H9 (cell line): ENCODE measurements around the gene CCDC137. TPM values are rescaled to one million over a fixed set of nuclear protein-coding genes. Genes with fewer than 3 reads are reported as not detected.
A peak's percentile ranks its signal among the peaks of the same experiment; 100 is the strongest.

Experiments used
- DNase-seq: peaks from one replicate; pipeline ENCODE4 v3.0.0-alpha.2; 2017
- H2AFZ ChIP-seq: one replicate; pipeline ENCODE4 v1.6.1; 2013; ENCODE audit warnings: mild to moderate bottlenecking, low read length, control low read depth, moderate library complexity
- H2AK5ac ChIP-seq: 2 replicates; pipeline ENCODE4 v1.6.1; 2013; ENCODE audit warnings: low read length, control low read depth, mixed read lengths; ENCODE audit not compliant: insufficient read length
- H2BK120ac ChIP-seq: one replicate; pipeline ENCODE4 v1.6.1; 2013; ENCODE audit warnings: low read depth, mild to moderate bottlenecking, low read length, control low read depth, inconsistent platforms; ENCODE audit not compliant: poor library complexity, severe bottlenecking
- H2BK12ac ChIP-seq: 2 replicates; pipeline ENCODE4 v1.6.1; 2013; ENCODE audit warnings: low read length, control low read depth, mixed read lengths, low read depth; ENCODE audit not compliant: insufficient read length
- H2BK15ac ChIP-seq: 2 replicates; pipeline ENCODE4 v1.6.1; 2013; ENCODE audit warnings: low read depth, low read length, control low read depth
- H2BK20ac ChIP-seq: one replicate; pipeline ENCODE4 v1.6.1; 2013; ENCODE audit warnings: low read depth, mild to moderate bottlenecking, low read length, control low read depth, inconsistent platforms; ENCODE audit not compliant: poor library complexity, severe bottlenecking
- H2BK5ac ChIP-seq: 2 replicates; pipeline ENCODE4 v1.6.1; 2013; ENCODE audit warnings: low read length, control low read depth, mixed read lengths; ENCODE audit not compliant: insufficient read length
- H3K14ac ChIP-seq: 2 replicates; pipeline ENCODE4 v1.6.1; 2013; ENCODE audit warnings: low read length, control low read depth; ENCODE audit not compliant: insufficient read depth
- H3K18ac ChIP-seq: 2 replicates; pipeline ENCODE4 v1.6.1; 2013; ENCODE audit warnings: low read depth, mild to moderate bottlenecking, mixed read lengths, low read length, control low read depth; ENCODE audit not compliant: insufficient read length
- H3K23ac ChIP-seq: 2 replicates; pipeline ENCODE4 v1.6.1; 2013; ENCODE audit warnings: low read length, control low read depth, mixed read lengths, low read depth; ENCODE audit not compliant: insufficient read length
- H3K23me2 ChIP-seq: 2 replicates; pipeline ENCODE4 v1.6.1; 2013; ENCODE audit warnings: low read depth, mild to moderate bottlenecking, mixed read lengths, low read length, control low read depth; ENCODE audit not compliant: insufficient read length, poor library complexity, severe bottlenecking
- H3K27ac ChIP-seq: 2 replicates; pipeline ENCODE4 v1.5.1; 2013; ENCODE audit warnings: low read length, control low read depth, mixed read lengths, low read depth; ENCODE audit not compliant: insufficient read length
- H3K27me3 ChIP-seq: 2 replicates; pipeline ENCODE4 v1.6.1; 2013; ENCODE audit warnings: low read length, control low read depth, inconsistent platforms; ENCODE audit not compliant: insufficient read depth
- H3K4ac ChIP-seq: 2 replicates; pipeline ENCODE4 v1.6.1; 2013; ENCODE audit warnings: low read depth, mild to moderate bottlenecking, control low read depth, inconsistent platforms, low read length, moderate library complexity
- H3K4me1 ChIP-seq: 2 replicates; pipeline ENCODE4 v1.6.1; 2013; ENCODE audit warnings: low read length, control low read depth, inconsistent platforms; ENCODE audit not compliant: insufficient read depth
- H3K4me2 ChIP-seq: 2 replicates; pipeline ENCODE4 v1.6.1; 2013; ENCODE audit warnings: low read length, control low read depth, mixed read lengths; ENCODE audit not compliant: insufficient read length, insufficient read depth
- H3K56ac ChIP-seq: 2 replicates; pipeline ENCODE4 v1.6.1; 2013; ENCODE audit warnings: low read depth, mild to moderate bottlenecking, mixed read lengths, low read length, control low read depth; ENCODE audit not compliant: insufficient read length
- H3K79me1 ChIP-seq: 2 replicates; pipeline ENCODE4 v1.6.1; 2013; ENCODE audit warnings: low read depth, mild to moderate bottlenecking, moderate library complexity, low read length, control low read depth, inconsistent platforms; ENCODE audit not compliant: insufficient read depth, poor library complexity, severe bottlenecking
- H3K79me2 ChIP-seq: 2 replicates; pipeline ENCODE4 v1.6.1; 2013; ENCODE audit warnings: low read length, control low read depth, inconsistent platforms; ENCODE audit not compliant: insufficient read depth
- H3K9ac ChIP-seq: 2 replicates; pipeline ENCODE4 v1.6.1; 2013; ENCODE audit warnings: low read length, control low read depth, mixed read lengths; ENCODE audit not compliant: insufficient read length; ENCODE audit errors: extremely low read depth
- H3K9me3 ChIP-seq: one replicate; pipeline ENCODE4 v1.6.1; 2013; ENCODE audit warnings: low read depth, low read length, inconsistent platforms; ENCODE audit not compliant: control insufficient read depth
- H3T11ph ChIP-seq: one replicate; pipeline ENCODE4 v1.6.1; 2013; ENCODE audit warnings: mild to moderate bottlenecking, low read length, control low read depth, inconsistent platforms
- H4K20me1 ChIP-seq: one replicate; pipeline ENCODE4 v1.6.1; 2013; ENCODE audit not compliant: control insufficient read depth, insufficient read length, insufficient read depth
- H4K5ac ChIP-seq: 2 replicates; pipeline ENCODE4 v1.6.1; 2013; ENCODE audit warnings: low read depth, mild to moderate bottlenecking, mixed read lengths, low read length, control low read depth; ENCODE audit not compliant: insufficient read length
- H4K8ac ChIP-seq: replicated peaks from 2 replicates; pipeline ENCODE4 v1.6.1; 2013; ENCODE audit warnings: low read length, control low read depth, mixed read lengths, low read depth; ENCODE audit not compliant: insufficient read length
- H4K91ac ChIP-seq: 2 replicates; pipeline ENCODE4 v1.6.1; 2013; ENCODE audit warnings: low read depth, mild to moderate bottlenecking, moderate library complexity, mixed read lengths, low read length, control low read depth; ENCODE audit not compliant: insufficient read length
- H3K27ac Mint-ChIP-seq, 3 experiments: 2 replicates in 2 of 3; 3 replicates in 1 of 3; pipeline ENCODE4 v1.8.0; 2020 to 2021; ENCODE audit warnings: mixed read lengths in 3 of 3, mild to moderate bottlenecking in 1 of 3, moderate library complexity in 1 of 3
- H3K27me3 Mint-ChIP-seq: 2 replicates; pipeline ENCODE4 v1.8.0; 2021; ENCODE audit warnings: low read depth, mild to moderate bottlenecking, moderate library complexity, mixed read lengths
- H3K36me3 Mint-ChIP-seq, 3 experiments: 2 replicates in 2 of 3; 3 replicates in 1 of 3; pipeline ENCODE4 v1.8.0; 2020 to 2021; ENCODE audit warnings: low read depth in 3 of 3, mixed read lengths in 3 of 3; ENCODE audit not compliant: insufficient read depth in 1 of 3
- H3K4me1 Mint-ChIP-seq, 2 experiments: 2 replicates each; pipeline ENCODE4 v1.8.0; 2020; ENCODE audit warnings: mixed read lengths in 2 of 2
- H3K4me3 Mint-ChIP-seq, 2 experiments: 2 replicates in 1 of 2; 3 replicates in 1 of 2; pipeline ENCODE4 v1.8.0; 2020 to 2021; ENCODE audit warnings: mild to moderate bottlenecking in 2 of 2, mixed read lengths in 2 of 2, moderate library complexity in 1 of 2
- H3K9me3 Mint-ChIP-seq, 2 experiments: 2 replicates in 1 of 2; 3 replicates in 1 of 2; pipeline ENCODE4 v1.8.0; 2020; ENCODE audit warnings: mild to moderate bottlenecking in 2 of 2, mixed read lengths in 2 of 2, moderate library complexity in 1 of 2
- CTCF ChIP-seq: fragments of 200-600 bp; sonication (generic); conservative IDR thresholded peaks from 3 replicates; pipeline ENCODE4 v1.8.0; 2021; ENCODE audit warnings: antibody characterized with exemption, mild to moderate bottlenecking
- WGBS: extraction: QIAGEN DNeasy Blood & Tissue Kit; methylation state at CpG from one replicate; pipeline ENCODE4 v1.1.7; 2013; ENCODE audit warnings: missing lambda C conversion rate, low lambda C conversion rate, mixed read lengths; ENCODE audit not compliant: insufficient read length; ENCODE audit errors: extremely low coverage; 5-methylcytosine and 5-hydroxymethylcytosine counted together
- long read RNA-seq: library from polyadenylated mRNA; unstranded; transcript quantifications from one replicate; pipeline ENCODE4 v2.0.0, GENCODE V29; 2020
- total RNA-seq: library from RNA; stranded (reverse); gene quantifications from 2 replicates; pipeline ENCODE4 v1.2.1, GENCODE V29; 2021

The CCDC137 gene, protein sequence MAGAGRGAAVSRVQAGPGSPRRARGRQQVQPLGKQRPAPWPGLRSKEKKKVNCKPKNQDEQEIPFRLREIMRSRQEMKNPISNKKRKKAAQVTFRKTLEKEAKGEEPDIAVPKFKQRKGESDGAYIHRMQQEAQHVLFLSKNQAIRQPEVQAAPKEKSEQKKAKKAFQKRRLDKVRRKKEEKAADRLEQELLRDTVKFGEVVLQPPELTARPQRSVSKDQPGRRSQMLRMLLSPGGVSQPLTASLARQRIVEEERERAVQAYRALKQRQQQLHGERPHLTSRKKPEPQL
- total RNA-seq = 57.5 and 60.8 TPM in 2 replicates
- long read RNA-seq, transcript CCDC137-201 (6 exons, 2,468 nt) = major isoform, 245 of 311 reads
- long read RNA-seq, partial matches to known transcripts = 25 of 311 reads
- long read RNA-seq, other reads (novel, unspliced or antisense) = 36 of 311 reads

DNA sequence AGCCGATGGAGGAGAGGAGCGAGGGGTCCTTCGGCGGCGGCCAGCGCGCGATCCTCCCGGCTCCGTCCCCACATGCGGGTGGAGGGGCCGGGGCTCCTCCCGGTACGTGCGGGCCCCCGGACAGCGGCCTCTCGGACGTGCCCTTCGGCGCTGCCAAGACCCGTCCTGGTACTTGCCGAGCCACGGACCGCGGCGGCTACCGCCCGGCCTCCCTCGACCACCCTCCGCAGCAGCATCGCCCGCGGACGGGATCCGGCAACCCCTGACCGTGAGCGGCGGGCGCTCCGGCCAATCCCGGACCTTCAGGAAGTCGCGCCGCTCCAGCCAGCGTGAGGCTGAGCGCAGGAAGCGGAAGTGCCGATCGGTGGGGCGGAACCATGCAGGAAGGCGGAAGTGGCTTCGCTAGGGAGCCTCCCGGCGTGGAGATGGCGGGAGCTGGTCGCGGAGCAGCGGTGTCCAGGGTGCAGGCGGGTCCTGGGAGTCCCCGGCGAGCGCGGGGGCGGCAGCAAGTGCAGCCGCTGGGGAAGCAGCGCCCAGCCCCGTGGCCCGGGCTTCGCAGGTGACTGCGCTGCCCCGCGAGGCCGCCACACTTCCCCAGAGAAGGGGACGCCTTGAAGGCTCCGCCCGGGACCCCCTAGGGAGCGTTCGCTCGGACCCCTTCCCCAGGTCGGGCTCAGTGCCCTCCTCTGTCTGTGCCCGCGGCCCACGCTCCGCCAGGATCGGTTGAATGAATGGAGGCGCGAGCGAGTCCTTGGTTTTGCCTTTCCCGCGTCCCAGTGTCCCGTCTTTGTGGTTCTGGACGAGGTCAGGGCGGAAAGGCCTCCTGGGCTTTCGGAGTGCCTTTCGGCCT is at the start of gene CCDC137, which contains the start of gene OXLD1:
CCDC137 (plus strand) TSS at position 396 of the 850 bp plus-strand sequence; CDS start at position 426, 30 bp downstream.
OXLD1 (minus strand) TSS at position 264 of the 850 bp plus-strand sequence; CDS start at position 236, 28 bp downstream.
- peak within 1 kb of the TSS; percentile 86 for H3K9ac ChIP-seq
- peak within 1 kb of the TSS; percentile 58 for H3K14ac ChIP-seq
- H3T11ph ChIP-seq = no peak within 1 kb of the TSS
- no peak within 1 kb of the TSS for H2AFZ ChIP-seq
- Mint-ChIP-seq H3K9me3 (no peaks in the 10 kb centered on the region), H3K27ac (peak within 1 kb of the TSS; percentile 87 to 98 (median 92); a peak in 6 of 7 replicates), H3K4me3 (peak within 1 kb of the TSS; percentile 97), H3K36me3 (peaks cover 31 to 53% (median 53%) of the 10 kb centered on the region in 3 experiments; a peak in 6 of 7 replicates), H3K4me1 (peaks cover 18 to 19% of the 10 kb centered on the region in 2 experiments), H3K27me3 (no peaks in the 10 kb centered on the region)
- H3K23ac ChIP-seq = no peak within 1 kb of the TSS
- H3K79me2 ChIP-seq = peaks cover 4% of the 10 kb centered on the region; the same call in 1 of the 2 replicates
- WGBS = no CpG with 5 or more reads among the region's 96 CpGs
- H3K56ac ChIP-seq = no peak within 1 kb of the TSS
- peaks cover 3% of the 10 kb centered on the region for H3K23me2 ChIP-seq
- peak within 1 kb of the TSS; percentile 94 for H4K5ac ChIP-seq
- H4K91ac ChIP-seq = no peak within 1 kb of the TSS
- H4K8ac ChIP-seq = no peak within 1 kb of the TSS
- H2AK5ac ChIP-seq = no peak within 1 kb of the TSS
- H4K20me1 ChIP-seq = no peaks in the 10 kb centered on the region
- no peak within 1 kb of the TSS; the same call in 1 of the 2 replicates for H2BK15ac ChIP-seq
- H3K4me2 ChIP-seq = peak within 1 kb of the TSS; percentile 89
- H3K27me3 ChIP-seq = no peaks in the 10 kb centered on the region
- no peak within 1 kb of the TSS for H2BK5ac ChIP-seq
- no peaks in the 10 kb centered on the region for H3K9me3 ChIP-seq
- peak; percentile 99 for DNase-seq
- peaks cover 10% of the 10 kb centered on the region for H3K79me1 ChIP-seq
- H2BK12ac ChIP-seq = no peak within 1 kb of the TSS
- H3K4ac ChIP-seq = no peak within 1 kb of the TSS
- H3K4me1 ChIP-seq = peaks cover 2% of the 10 kb centered on the region; the same call in 1 of the 2 replicates
- H2BK20ac ChIP-seq = no peak within 1 kb of the TSS
- TF ChIP-seq CTCF = no peak
- H2BK120ac ChIP-seq = no peak within 1 kb of the TSS
- no peak within 1 kb of the TSS for H3K18ac ChIP-seq
- no peak within 1 kb of the TSS for H3K27ac ChIP-seq
